ENCODE measurements around the gene VPS50. TPM values are rescaled to one million over a fixed set of nuclear protein-coding genes. Genes with fewer than 3 reads are reported as not detected.

The VPS50 gene
- total RNA-seq, 1 experiment from 2014 or later, result 15.1 TPM

DNA sequence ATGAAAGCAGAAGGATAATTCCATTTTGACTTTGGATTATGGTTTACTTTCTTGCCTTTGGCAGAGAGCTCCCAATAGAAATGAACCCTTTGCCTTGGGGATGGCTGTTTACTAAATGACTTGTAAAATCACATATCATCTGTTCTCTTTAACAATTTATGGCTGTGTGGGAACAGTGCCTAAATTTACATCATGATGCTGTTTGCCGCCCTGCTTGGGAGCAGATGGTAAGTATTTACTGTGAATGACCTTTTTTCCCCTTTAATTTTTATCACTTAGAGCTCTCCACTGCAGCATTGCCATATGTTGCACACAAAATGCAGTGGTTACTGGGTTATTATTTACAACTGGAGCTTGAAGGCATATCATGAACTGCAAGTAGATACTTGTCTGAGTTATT is 19.3 kb upstream of the VPS50 start:
- no peak overlapping the region for H3K9ac ChIP-seq (ENCODE audit: low read length)
- H3K27ac ChIP-seq (ENCODE audit: low read depth, low read length), result no peak overlapping the region
- H3K4me3 ChIP-seq (replicated peaks in 1 of 2; ENCODE audit: low read depth in 1 of 2, low read length in 2 of 2), result no peak overlapping the region
- H3K36me3 ChIP-seq (ENCODE audit: control insufficient read depth in 1 of 2, insufficient read depth in 2 of 2, low read length in 2 of 2), result no peaks in the 10 kb centered on the region
- no peak overlapping the region for H3K4me2 ChIP-seq (ENCODE audit: low read length)
- no peaks in the 10 kb centered on the region for H3K9me2 ChIP-seq (ENCODE audit: insufficient read depth)
- no peak for ATAC-seq
- POLR2A ChIA-PET, result no interaction called here
- no peaks in the 10 kb centered on the region for H4K20me1 ChIP-seq (ENCODE audit: insufficient read depth)
- no peaks in the 10 kb centered on the region for H3K4me1 ChIP-seq (ENCODE audit: control insufficient read depth in 1 of 2, insufficient read depth in 2 of 2, low read length in 2 of 2)
- RAD21 ChIA-PET (ENCODE audit: low non-redundant PET in 1 of 2, low total read pairs in 2 of 2, uncharacterized antibody in 2 of 2, unreplicated experiment in 2 of 2), result no interaction called here
- no peak overlapping the region for H2AFZ ChIP-seq (ENCODE audit: low read depth, low read length, poor library complexity, severe bottlenecking)
- no peaks in the 10 kb centered on the region for H3K79me2 ChIP-seq (ENCODE audit: insufficient read depth, low read length)
- DNase-seq (ENCODE audit: low read depth, low spot score), result no peak
- TF ChIP-seq, protein P1, sequence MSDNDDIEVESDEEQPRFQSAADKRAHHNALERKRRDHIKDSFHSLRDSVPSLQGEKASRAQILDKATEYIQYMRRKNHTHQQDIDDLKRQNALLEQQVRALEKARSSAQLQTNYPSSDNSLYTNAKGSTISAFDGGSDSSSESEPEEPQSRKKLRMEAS (IDR thresholded peaks at IDR 0.05), result no peak
- TF ChIP-seq ZFX (IDR thresholded peaks at IDR 0.05) (no peak), CEBPB (IDR thresholded peaks at IDR 0.05; ENCODE audit: low read depth) (no peak), TCF7L2 (IDR thresholded peaks at IDR 0.05; ENCODE audit: borderline replicate concordance, extremely low read depth, insufficient read depth, insufficient read length) (no peak), POLR2A (IDR thresholded peaks at IDR 0.05; ENCODE audit: borderline replicate concordance, extremely low read depth, insufficient read depth, insufficient read length) (no peak)
- TF ChIP-seq, protein P2, sequence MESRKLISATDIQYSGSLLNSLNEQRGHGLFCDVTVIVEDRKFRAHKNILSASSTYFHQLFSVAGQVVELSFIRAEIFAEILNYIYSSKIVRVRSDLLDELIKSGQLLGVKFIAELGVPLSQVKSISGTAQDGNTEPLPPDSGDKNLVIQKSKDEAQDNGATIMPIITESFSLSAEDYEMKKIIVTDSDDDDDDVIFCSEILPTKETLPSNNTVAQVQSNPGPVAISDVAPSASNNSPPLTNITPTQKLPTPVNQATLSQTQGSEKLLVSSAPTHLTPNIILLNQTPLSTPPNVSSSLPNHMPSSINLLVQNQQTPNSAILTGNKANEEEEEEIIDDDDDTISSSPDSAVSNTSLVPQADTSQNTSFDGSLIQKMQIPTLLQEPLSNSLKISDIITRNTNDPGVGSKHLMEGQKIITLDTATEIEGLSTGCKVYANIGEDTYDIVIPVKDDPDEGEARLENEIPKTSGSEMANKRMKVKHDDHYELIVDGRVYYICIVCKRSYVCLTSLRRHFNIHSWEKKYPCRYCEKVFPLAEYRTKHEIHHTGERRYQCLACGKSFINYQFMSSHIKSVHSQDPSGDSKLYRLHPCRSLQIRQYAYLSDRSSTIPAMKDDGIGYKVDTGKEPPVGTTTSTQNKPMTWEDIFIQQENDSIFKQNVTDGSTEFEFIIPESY (IDR thresholded peaks at IDR 0.05; ENCODE audit: extremely low read depth, insufficient replicate concordance, low read length), result no peak
- TF ChIP-seq, protein P3, sequence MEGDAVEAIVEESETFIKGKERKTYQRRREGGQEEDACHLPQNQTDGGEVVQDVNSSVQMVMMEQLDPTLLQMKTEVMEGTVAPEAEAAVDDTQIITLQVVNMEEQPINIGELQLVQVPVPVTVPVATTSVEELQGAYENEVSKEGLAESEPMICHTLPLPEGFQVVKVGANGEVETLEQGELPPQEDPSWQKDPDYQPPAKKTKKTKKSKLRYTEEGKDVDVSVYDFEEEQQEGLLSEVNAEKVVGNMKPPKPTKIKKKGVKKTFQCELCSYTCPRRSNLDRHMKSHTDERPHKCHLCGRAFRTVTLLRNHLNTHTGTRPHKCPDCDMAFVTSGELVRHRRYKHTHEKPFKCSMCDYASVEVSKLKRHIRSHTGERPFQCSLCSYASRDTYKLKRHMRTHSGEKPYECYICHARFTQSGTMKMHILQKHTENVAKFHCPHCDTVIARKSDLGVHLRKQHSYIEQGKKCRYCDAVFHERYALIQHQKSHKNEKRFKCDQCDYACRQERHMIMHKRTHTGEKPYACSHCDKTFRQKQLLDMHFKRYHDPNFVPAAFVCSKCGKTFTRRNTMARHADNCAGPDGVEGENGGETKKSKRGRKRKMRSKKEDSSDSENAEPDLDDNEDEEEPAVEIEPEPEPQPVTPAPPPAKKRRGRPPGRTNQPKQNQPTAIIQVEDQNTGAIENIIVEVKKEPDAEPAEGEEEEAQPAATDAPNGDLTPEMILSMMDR (IDR thresholded peaks at IDR 0.05 in 2 of 3, conservative IDR thresholded peaks at IDR 0.05 in 1 of 3; ENCODE audit: borderline replicate concordance in 1 of 3, insufficient read depth in 1 of 3, low read depth in 2 of 3, low read length in 2 of 3), result no peak
- no TSS peak for BruUV-seq (replicated peaks)
- H3K9me3 ChIP-seq (ENCODE audit: control insufficient read depth in 1 of 2, insufficient read depth in 1 of 2, low read depth in 1 of 2, low read length in 2 of 2), result no peaks in the 10 kb centered on the region
- peaks cover 37% of the 10 kb centered on the region for H3K27me3 ChIP-seq (ENCODE audit: insufficient read depth, low read length)
- intact Hi-C loops (cut with micrococcal nuclease), result no loop called here
- CTCF ChIA-PET, result no interaction called here
